SK-N-SH (cell line): Measurements from ENCODE around the gene PRDM11. TPM values are rescaled to one million over a fixed set of nuclear protein-coding genes. Genes with fewer than 3 reads are reported as not detected.

ENCODE experiments used
- CTCF ChIA-PET: fragments of 300-600, 350-600 bp; formaldehyde crosslinking; extraction: SDS; loops from one replicate; lab custom pipeline; 2021; lab: Yijun Ruan, JAX
- POLR2A ChIA-PET: fragments of 350-600 bp; sonication (Branson Sonifier 250); formaldehyde crosslinking; extraction: SDS; loops from one replicate; lab custom pipeline; 2020; ENCODE audit warnings: antibody characterized with exemption, inconsistent platforms; lab: Yijun Ruan, JAX
- DNase-seq: peaks from one replicate; pipeline ENCODE4 v3.0.0; 2012
- H2AFZ ChIP-seq: fragments of 200-600 bp; sonication (generic); 2 replicates; pipeline ENCODE4 v1.8.1; 2016; ENCODE audit warnings: antibody characterized with exemption, mild to moderate bottlenecking, low read depth
- H3F3A ChIP-seq: fragments of 200-600 bp; sonication (generic); replicated peaks from 2 replicates; pipeline ENCODE3; 2016; ENCODE audit warnings: antibody characterized with exemption, mild to moderate bottlenecking; ENCODE audit not compliant: insufficient read depth
- H3K27ac ChIP-seq, 2 experiments: fragments of 200-500 bp in 1 of 2; fragments of 200-600 bp in 1 of 2; sonication (Bioruptor generic) in 1 of 2; sonication (generic), shearing (Covaris generic) in 1 of 2; 2 replicates each; pipeline versions ENCODE4 v1.5.1 to v1.6.1; 2014 to 2016; ENCODE audit warnings: low read depth in 2 of 2, inconsistent platforms in 1 of 2, low read length in 1 of 2, mild to moderate bottlenecking in 1 of 2, mixed read lengths in 1 of 2
- H3K27me3 ChIP-seq: fragments of 200-600 bp; sonication (generic), shearing (Covaris generic); 2 replicates; pipeline ENCODE4 v1.6.1; 2016; ENCODE audit warnings: mixed run types; ENCODE audit not compliant: insufficient read depth
- H3K36me3 ChIP-seq, 2 experiments: fragments of 200-500 bp in 1 of 2; fragments of 200-600 bp in 1 of 2; sonication (Bioruptor generic) in 1 of 2; sonication (generic) in 1 of 2; replicated peaks in 1 of 2; 2 replicates each; pipeline versions ENCODE3 to v1.5.1; 2014 to 2016; ENCODE audit warnings: low read length in 1 of 2, mild to moderate bottlenecking in 1 of 2; ENCODE audit not compliant: insufficient read depth in 2 of 2, control insufficient read depth in 1 of 2
- H3K4me1 ChIP-seq, 2 experiments: fragments of 200-500 bp in 1 of 2; fragments of 200-600 bp in 1 of 2; sonication (Bioruptor generic) in 1 of 2; sonication (generic), shearing (Covaris generic) in 1 of 2; 2 replicates each; pipeline versions ENCODE4 v1.5.1 to v1.6.1; 2014 to 2016; ENCODE audit warnings: low read depth in 1 of 2, low read length in 1 of 2, mixed run types in 1 of 2; ENCODE audit not compliant: insufficient read depth in 2 of 2, control insufficient read depth in 1 of 2
- H3K4me2 ChIP-seq: fragments of 200-600 bp; sonication (generic), shearing (Covaris generic); 2 replicates; pipeline ENCODE4 v1.6.1; 2017; ENCODE audit warnings: mixed run types
- H3K4me3 ChIP-seq, 2 experiments: fragments of 200-500 bp in 1 of 2; fragments of 200-600 bp in 1 of 2; sonication (Bioruptor generic) in 1 of 2; sonication (generic), shearing (Covaris generic) in 1 of 2; 2 replicates each; pipeline versions ENCODE4 v1.5.1 to v1.8.1; 2014 to 2016; ENCODE audit warnings: low read depth in 2 of 2, inconsistent platforms in 1 of 2, low read length in 1 of 2, mild to moderate bottlenecking in 1 of 2, mixed read lengths in 1 of 2, moderate library complexity in 1 of 2
- H3K79me2 ChIP-seq: fragments of 200-600 bp; sonication (generic); 2 replicates; pipeline ENCODE4 v1.8.1; 2017; ENCODE audit warnings: mild to moderate bottlenecking; ENCODE audit not compliant: insufficient read depth
- H3K9ac ChIP-seq: fragments of 200-600 bp; sonication (generic); 2 replicates; pipeline ENCODE4 v1.6.1; 2017; ENCODE audit warnings: mixed run types
- H3K9me2 ChIP-seq: fragments of 200-600 bp; sonication (generic); 2 replicates; pipeline ENCODE4 v1.6.1; 2017; ENCODE audit warnings: mixed run types
- H3K9me3 ChIP-seq: fragments of 200-600 bp; sonication (generic); 2 replicates; pipeline ENCODE4 v1.6.1; 2017; ENCODE audit warnings: mixed run types, mild to moderate bottlenecking, moderate library complexity
- H4K20me1 ChIP-seq: fragments of 200-600 bp; sonication (generic); 2 replicates; pipeline ENCODE4 v1.6.1; 2017; ENCODE audit warnings: mild to moderate bottlenecking, mixed run types; ENCODE audit not compliant: insufficient read depth
- CHD2 ChIP-seq: fragments of 150-350 bp; IDR thresholded peaks from 2 replicates; pipeline ENCODE4 v1.6.1; 2018; ENCODE audit warnings: low read length; ENCODE audit not compliant: partially characterized antibody
- CTCF ChIP-seq: fragments of 200-600 bp; sonication (generic); IDR thresholded peaks from 2 replicates; pipeline ENCODE4 v1.6.1; 2017; ENCODE audit warnings: antibody characterized with exemption, mild to moderate bottlenecking, moderate library complexity
- ELF1 ChIP-seq: IDR thresholded peaks from 2 replicates; pipeline ENCODE4 v1.4.0; 2012
- FOSL2 ChIP-seq: IDR thresholded peaks from 2 replicates; pipeline ENCODE4 v1.4.0; 2012; ENCODE audit warnings: low read depth, mild to moderate bottlenecking, moderate library complexity, borderline replicate concordance
- FOXJ3 ChIP-seq: sonication (generic); formaldehyde crosslinking; IDR thresholded peaks from 2 replicates; pipeline ENCODE4 v1.5.1; 2020; ENCODE audit warnings: mild to moderate bottlenecking, missing genetic modification reagents
- MAX ChIP-seq: IDR thresholded peaks from 2 replicates; pipeline ENCODE4 v1.4.0; 2012; ENCODE audit warnings: low read depth
- MEF2A ChIP-seq: IDR thresholded peaks from 2 replicates; pipeline ENCODE4 v1.4.0; 2012; ENCODE audit warnings: low read depth, borderline replicate concordance
- NFIC ChIP-seq: IDR thresholded peaks from 2 replicates; pipeline ENCODE4 v1.4.0; 2012; ENCODE audit warnings: borderline replicate concordance
- NRF1 ChIP-seq: IDR thresholded peaks from 2 replicates; pipeline ENCODE4 v1.6.1; 2012; ENCODE audit warnings: low read depth, mild to moderate bottlenecking, low read length
- POLR2AphosphoS5 ChIP-seq: IDR thresholded peaks from 2 replicates; pipeline ENCODE4 v1.6.1; 2012; ENCODE audit warnings: low read depth, low read length
- RAD21 ChIP-seq: IDR thresholded peaks from 2 replicates; pipeline ENCODE4 v1.6.1; 2012; ENCODE audit warnings: mild to moderate bottlenecking, low read length
- RCOR1 ChIP-seq: fragments of 150-350 bp; IDR thresholded peaks from 2 replicates; pipeline ENCODE4 v1.6.1; 2017; ENCODE audit warnings: antibody characterized with exemption, low read length
- SIN3A ChIP-seq: IDR thresholded peaks from 2 replicates; pipeline ENCODE4 v1.6.1; 2012; ENCODE audit warnings: low read depth, mild to moderate bottlenecking, low read length, moderate library complexity, borderline replicate concordance
- TAF1 ChIP-seq: IDR thresholded peaks from 2 replicates; pipeline ENCODE4 v1.6.1; 2012; ENCODE audit warnings: low read depth, mild to moderate bottlenecking, low read length, moderate library complexity, borderline replicate concordance
- TCF12 ChIP-seq: IDR thresholded peaks from 2 replicates; pipeline ENCODE4 v1.4.0; 2012
- USF2 ChIP-seq: fragments of 150-350 bp; IDR thresholded peaks from 2 replicates; pipeline ENCODE4 v1.6.1; 2017; ENCODE audit warnings: antibody characterized with exemption, low read length, low read depth, borderline replicate concordance
- ZBTB33 ChIP-seq: IDR thresholded peaks from 2 replicates; pipeline ENCODE4 v1.4.0; 2012; ENCODE audit warnings: low read depth, borderline replicate concordance
- WGBS: methylation state at CpG from one replicate; pipeline ENCODE4 v1.1.6; 2017; ENCODE audit warnings: low lambda C conversion rate; 5-methylcytosine and 5-hydroxymethylcytosine counted together
- polyA plus RNA-seq, 3 experiments: library from polyadenylated mRNA; depleted of rRNA; stranded (reverse); fragments of >200 nt; gene quantifications; 2 replicates each; pipeline ENCODE4 v1.2.3, GENCODE V29; 2012
- TF ChIP-seq, protein P1 (sequence below): fragments of 150-350 bp; IDR thresholded peaks from 2 replicates; pipeline ENCODE4 v1.6.1; 2016; ENCODE audit warnings: mild to moderate bottlenecking, low read depth, low read length

Gene PRDM11
- polyA plus RNA-seq, 1 of the 3 experiments (the other 2 are of a cell fraction): 4.5 TPM

DNA sequence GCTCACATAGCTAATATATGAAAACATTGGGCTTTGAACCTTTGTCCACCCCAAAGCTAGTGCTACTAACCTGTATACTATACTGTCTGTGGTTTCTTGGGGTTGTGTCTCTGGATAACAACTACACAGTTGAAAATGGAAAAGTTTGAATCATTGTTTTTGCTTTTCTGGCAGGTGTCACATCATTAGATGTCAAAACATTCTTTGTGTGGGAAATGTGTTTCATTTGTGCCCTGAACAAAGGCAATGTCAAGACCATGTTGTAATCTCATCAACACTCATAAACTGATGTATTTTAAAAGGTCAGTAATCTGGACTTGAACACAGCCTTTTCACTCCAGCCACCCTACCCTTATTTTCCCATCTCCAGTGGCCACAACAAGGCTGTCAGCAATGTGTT lies 123.2 kb downstream of the PRDM11 start (continued):
- no peak for TF ChIP-seq POLR2AphosphoS5
- TF ChIP-seq SIN3A: no peak
- no peak for TF ChIP-seq ZBTB33
- no peak for TF ChIP-seq RCOR1
- no peak for TF ChIP-seq TAF1
- TF ChIP-seq RAD21: no peak

- CTCF ChIA-PET: interaction anchor here (1.0 to 1.4 kb wide), 3 partner anchors 19 to 161 kb away, joined by 3 to 5 read pairs (median 5); no protein-coding TSS in a partner anchor
- TF ChIP-seq RAD21: no peak
- TF ChIP-seq MEF2A: no peak
- TF ChIP-seq NRF1: no peak
- TF ChIP-seq CTCF: no peak
- TF ChIP-seq, protein P1, sequence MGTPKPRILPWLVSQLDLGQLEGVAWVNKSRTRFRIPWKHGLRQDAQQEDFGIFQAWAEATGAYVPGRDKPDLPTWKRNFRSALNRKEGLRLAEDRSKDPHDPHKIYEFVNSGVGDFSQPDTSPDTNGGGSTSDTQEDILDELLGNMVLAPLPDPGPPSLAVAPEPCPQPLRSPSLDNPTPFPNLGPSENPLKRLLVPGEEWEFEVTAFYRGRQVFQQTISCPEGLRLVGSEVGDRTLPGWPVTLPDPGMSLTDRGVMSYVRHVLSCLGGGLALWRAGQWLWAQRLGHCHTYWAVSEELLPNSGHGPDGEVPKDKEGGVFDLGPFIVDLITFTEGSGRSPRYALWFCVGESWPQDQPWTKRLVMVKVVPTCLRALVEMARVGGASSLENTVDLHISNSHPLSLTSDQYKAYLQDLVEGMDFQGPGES: no peak
- no peak for TF ChIP-seq FOSL2
- TF ChIP-seq TCF12: no peak
- TF ChIP-seq TAF1: no peak
- no peak for TF ChIP-seq SIN3A
- TF ChIP-seq RCOR1: no peak
- no peak for TF ChIP-seq USF2
- TF ChIP-seq ZBTB33: no peak
- TF ChIP-seq ELF1: no peak
- no peak for TF ChIP-seq NFIC
- no peak for TF ChIP-seq CHD2
- no peak for TF ChIP-seq MAX
- TF ChIP-seq FOXJ3 (CRISPR knock-in tag): no peak
- TF ChIP-seq, all 33 proteins: peak for 0
- Histone ChIP-seq H3K9ac (no peak overlapping the region), H3K27ac (no peak overlapping the region), H3K4me1 (no peaks in the 10 kb centered on the region), H3K27me3 (no peaks in the 10 kb centered on the region), H2AFZ (no peak overlapping the region), H4K20me1 (no peaks in the 10 kb centered on the region), H3F3A (no peaks in the 10 kb centered on the region), H3K4me2 (no peak overlapping the region), H3K4me3 (no peak overlapping the region), H3K36me3 (no peaks in the 10 kb centered on the region), H3K9me2 (no peaks in the 10 kb centered on the region), H3K79me2 (no peaks in the 10 kb centered on the region), H3K9me3 (no peaks in the 10 kb centered on the region)
- POLR2A ChIA-PET: no interaction called here
- WGBS: 37% methylated on average over 4 of the region's 4 CpGs
- no peak for DNase-seq
Observed at GRCh38 chr11:45270946-45271716, 124.7 kb downstream of the PRDM11 start.
